Measurements from ENCODE around the gene ING2. TPM values are rescaled to one million over a fixed set of nuclear protein-coding genes. Genes with fewer than 3 reads are reported as not detected.
A peak's percentile ranks its signal among the peaks of the same experiment; 100 is the strongest.
"Not testable (repeated sequence)": the region's sequence is repeated elsewhere in the genome, so short reads cannot be mapped to it uniquely, and the experiment has no call there.

The ING2 gene
- total and polyA plus RNA-seq, 3 experiments from 2014 or later: 10.7 to 19.7 (median 11.2) TPM

- H3K4me3 Mint-ChIP-seq: no peak overlapping the region
- no peak for DNase-seq
- ChIA-PET CTCF (no interaction called here), POLR2A (no interaction called here)
- no peak overlapping the region for H3K27ac ChIP-seq (ENCODE audit: low read depth, low read length)
- H3K9me3 ChIP-seq (ENCODE audit: low read length): no peaks in the 10 kb centered on the region
- no peaks in the 10 kb centered on the region for H3K27me3 Mint-ChIP-seq
- no peak overlapping the region for H3K27ac Mint-ChIP-seq
- H3K4me3 ChIP-seq (ENCODE audit: low read length): no peak overlapping the region
- H3K27me3 ChIP-seq (ENCODE audit: insufficient read depth, low read length, poor library complexity, severe bottlenecking): no peaks in the 10 kb centered on the region
- peaks cover 4 to 5% (median 4%) of the 10 kb centered on the region in 3 donors for H3K4me1 Mint-ChIP-seq
- H3K9me3 Mint-ChIP-seq: no peaks in the 10 kb centered on the region
- H3K4me1 ChIP-seq (ENCODE audit: insufficient read depth, low read length): peaks cover 6% of the 10 kb centered on the region
- H3K36me3 ChIP-seq (ENCODE audit: insufficient read depth, low read length): no peaks in the 10 kb centered on the region
- peaks cover 0 to 2% (median 0%) of the 10 kb centered on the region in 3 donors for H3K36me3 Mint-ChIP-seq
These were observed 35.6 kb upstream of the ING2 start for GRCh38 chr4:183469285-183469684.

GRCh38 chr4:183469936-183470335 lies 34.9 kb upstream of the ING2 start:
- no peak overlapping the region for H3K4me3 Mint-ChIP-seq
- POLR2A ChIA-PET: no interaction called here
- peaks cover 4 to 5% (median 4%) of the 10 kb centered on the region in 3 donors for H3K4me1 Mint-ChIP-seq
- H3K27ac Mint-ChIP-seq: no peak overlapping the region
- no peaks in the 10 kb centered on the region for H3K27me3 Mint-ChIP-seq
- H3K27me3 ChIP-seq (ENCODE audit: insufficient read depth, low read length, poor library complexity, severe bottlenecking): no peaks in the 10 kb centered on the region
- peaks cover 0 to 2% (median 0%) of the 10 kb centered on the region in 3 donors for H3K36me3 Mint-ChIP-seq
- no peak overlapping the region for H3K27ac ChIP-seq (ENCODE audit: low read depth, low read length)
- no peak for DNase-seq
- no peaks in the 10 kb centered on the region for H3K9me3 ChIP-seq (ENCODE audit: low read length)
- peaks cover 6% of the 10 kb centered on the region for H3K4me1 ChIP-seq (ENCODE audit: insufficient read depth, low read length)
- H3K4me3 ChIP-seq (ENCODE audit: low read length): no peak overlapping the region
- no peaks in the 10 kb centered on the region for H3K9me3 Mint-ChIP-seq
- CTCF ChIA-PET: no interaction called here
- no peaks in the 10 kb centered on the region for H3K36me3 ChIP-seq (ENCODE audit: insufficient read depth, low read length)

GRCh38 chr4:183470821-183471220 lies 34.0 kb upstream of the ING2 start:
- peaks cover 4 to 5% (median 4%) of the 10 kb centered on the region in 3 donors for H3K4me1 Mint-ChIP-seq
- Histone ChIP-seq H3K27me3 (ENCODE audit: insufficient read depth, low read length, poor library complexity, severe bottlenecking) (no peaks in the 10 kb centered on the region), H3K4me3 (ENCODE audit: low read length) (no peak overlapping the region), H3K4me1 (ENCODE audit: insufficient read depth, low read length) (peaks cover 6% of the 10 kb centered on the region), H3K9me3 (ENCODE audit: low read length) (no peaks in the 10 kb centered on the region), H3K36me3 (ENCODE audit: insufficient read depth, low read length) (no peaks in the 10 kb centered on the region), H3K27ac (ENCODE audit: low read depth, low read length) (no peak overlapping the region)
- H3K9me3 Mint-ChIP-seq: no peaks in the 10 kb centered on the region
- H3K4me3 Mint-ChIP-seq: no peak overlapping the region
- peaks cover 0 to 2% (median 0%) of the 10 kb centered on the region in 3 donors for H3K36me3 Mint-ChIP-seq
- POLR2A ChIA-PET: no interaction called here
- no peak for DNase-seq
- H3K27me3 Mint-ChIP-seq: no peaks in the 10 kb centered on the region
- CTCF ChIA-PET: no interaction called here
- no peak overlapping the region for H3K27ac Mint-ChIP-seq

- Histone ChIP-seq H3K4me1 (ENCODE audit: insufficient read depth, low read length) (peaks cover 6% of the 10 kb centered on the region), H3K9me3 (ENCODE audit: low read length) (no peaks in the 10 kb centered on the region), H3K27ac (ENCODE audit: low read depth, low read length) (no peak overlapping the region), H3K36me3 (ENCODE audit: insufficient read depth, low read length) (no peaks in the 10 kb centered on the region), H3K27me3 (ENCODE audit: insufficient read depth, low read length, poor library complexity, severe bottlenecking) (no peaks in the 10 kb centered on the region), H3K4me3 (ENCODE audit: low read length) (no peak overlapping the region)
- no peak overlapping the region for H3K4me3 Mint-ChIP-seq
- H3K27me3 Mint-ChIP-seq: peaks cover 0 to 3% of the 10 kb centered on the region in 2 donors
- POLR2A ChIA-PET: no interaction called here
- DNase-seq: peak; percentile 47 to 85 (median 72)
- no peak overlapping the region for H3K27ac Mint-ChIP-seq
- peaks cover 0 to 2% (median 0%) of the 10 kb centered on the region in 3 donors for H3K36me3 Mint-ChIP-seq
- CTCF ChIA-PET: interaction anchor here (1.0 to 1.2 kb wide), 2 partner anchors 31 to 128 kb away, joined by 3 to 6 read pairs; no protein-coding TSS in a partner anchor
- peaks cover 4 to 5% (median 4%) of the 10 kb centered on the region in 3 donors for H3K4me1 Mint-ChIP-seq
- no peaks in the 10 kb centered on the region for H3K9me3 Mint-ChIP-seq
These were observed 32.7 kb upstream of the ING2 start for GRCh38 chr4:183471946-183472708.

GRCh38 chr4:183478123-183478522 lies 26.7 kb upstream of the ING2 start:
- no peak overlapping the region for H3K27ac Mint-ChIP-seq
- H3K4me3 Mint-ChIP-seq: no peak overlapping the region
- H3K4me1 Mint-ChIP-seq: no peaks in the 10 kb centered on the region
- peaks cover 4 to 8% of the 10 kb centered on the region in 2 donors for H3K27me3 Mint-ChIP-seq
- no peaks in the 10 kb centered on the region for H3K9me3 Mint-ChIP-seq
- CTCF ChIA-PET: interaction anchor here (0.6 to 1.7 kb wide), 3 partner anchors 20 to 125 kb away, joined by 3 to 4 read pairs (median 3); no protein-coding TSS in a partner anchor
- H3K4me3 ChIP-seq (ENCODE audit: low read length): no peak overlapping the region
- H3K9me3 ChIP-seq (ENCODE audit: low read length): no peaks in the 10 kb centered on the region
- DNase-seq: no peak
- no peaks in the 10 kb centered on the region for H3K36me3 Mint-ChIP-seq
- H3K36me3 ChIP-seq (ENCODE audit: insufficient read depth, low read length): no peaks in the 10 kb centered on the region
- H3K27me3 ChIP-seq (ENCODE audit: insufficient read depth, low read length, poor library complexity, severe bottlenecking): no peaks in the 10 kb centered on the region
- H3K4me1 ChIP-seq (ENCODE audit: insufficient read depth, low read length): no peaks in the 10 kb centered on the region
- no peak overlapping the region for H3K27ac ChIP-seq (ENCODE audit: low read depth, low read length)
- POLR2A ChIA-PET: no interaction called here

GRCh38 chr4:183478926-183479325 lies 25.9 kb upstream of the ING2 start:
- H3K36me3 ChIP-seq (ENCODE audit: insufficient read depth, low read length): no peaks in the 10 kb centered on the region
- Mint-ChIP-seq H3K4me1 (no peaks in the 10 kb centered on the region), H3K9me3 (no peaks in the 10 kb centered on the region), H3K27ac (no peak overlapping the region), H3K27me3 (peaks cover 4 to 8% of the 10 kb centered on the region in 2 donors), H3K36me3 (no peaks in the 10 kb centered on the region), H3K4me3 (no peak overlapping the region)
- H3K4me1 ChIP-seq (ENCODE audit: insufficient read depth, low read length): no peaks in the 10 kb centered on the region
- H3K27me3 ChIP-seq (ENCODE audit: insufficient read depth, low read length, poor library complexity, severe bottlenecking): no peaks in the 10 kb centered on the region
- ChIA-PET CTCF (interaction anchor here (1.5 to 1.7 kb wide), 2 partner anchors 25 to 124 kb away, joined by 3 to 4 read pairs; no protein-coding TSS in a partner anchor), POLR2A (no interaction called here)
- H3K4me3 ChIP-seq (ENCODE audit: low read length): no peak overlapping the region
- no peak overlapping the region for H3K27ac ChIP-seq (ENCODE audit: low read depth, low read length)
- no peaks in the 10 kb centered on the region for H3K9me3 ChIP-seq (ENCODE audit: low read length)
- no peak for DNase-seq

- H3K27me3 ChIP-seq (ENCODE audit: insufficient read depth, low read length, poor library complexity, severe bottlenecking); H3K9me3 ChIP-seq (ENCODE audit: low read length); H3K36me3 Mint-ChIP-seq; H3K27me3 Mint-ChIP-seq; H3K4me1 ChIP-seq (ENCODE audit: insufficient read depth, low read length); H3K36me3 ChIP-seq (ENCODE audit: insufficient read depth, low read length); DNase-seq; CTCF ChIA-PET; POLR2A ChIA-PET; H3K9me3 Mint-ChIP-seq; H3K4me1 Mint-ChIP-seq; H3K27ac Mint-ChIP-seq; H3K27ac ChIP-seq (ENCODE audit: low read depth, low read length); H3K4me3 Mint-ChIP-seq; H3K4me3 ChIP-seq (ENCODE audit: low read length): not testable (repeated sequence)
These were observed 22.3 kb upstream of the ING2 start for GRCh38 chr4:183482515-183483095.

GRCh38 chr4:183483997-183484396 lies 20.9 kb upstream of the ING2 start:
- Histone ChIP-seq H3K27ac (ENCODE audit: low read depth, low read length) (no peak overlapping the region), H3K9me3 (ENCODE audit: low read length) (no peaks in the 10 kb centered on the region), H3K27me3 (ENCODE audit: insufficient read depth, low read length, poor library complexity, severe bottlenecking) (no peaks in the 10 kb centered on the region), H3K4me1 (ENCODE audit: insufficient read depth, low read length) (no peaks in the 10 kb centered on the region), H3K4me3 (ENCODE audit: low read length) (no peak overlapping the region), H3K36me3 (ENCODE audit: insufficient read depth, low read length) (no peaks in the 10 kb centered on the region)
- Mint-ChIP-seq H3K4me1 (no peaks in the 10 kb centered on the region), H3K9me3 (no peaks in the 10 kb centered on the region), H3K27ac (no peak overlapping the region), H3K27me3 (no peaks in the 10 kb centered on the region), H3K36me3 (no peaks in the 10 kb centered on the region), H3K4me3 (no peak overlapping the region)
- ChIA-PET CTCF (no interaction called here), POLR2A (no interaction called here)
- DNase-seq: no peak
